SK-N-SH treated with all-trans-retinoic acid at 6 μM for 48 hours (cell line): ENCODE results near the gene DNLZ.
"Not testable (repeated sequence)": the region's sequence is repeated elsewhere in the genome, so short reads cannot be mapped to it uniquely, and the experiment has no call there.

ENCODE experiments used
- ATAC-seq: fragments of 200-7000 bp; cut with Tn5 transposase; 3 replicates; pipeline ENCODE4 v1.9.1; 2020; ENCODE audit warnings: mild to moderate bottlenecking, moderate library complexity
- ARNTL ChIP-seq: fragments of 450-650 bp; formaldehyde crosslinking; IDR thresholded peaks from 2 replicates; pipeline ENCODE4 v1.5.0; 2020; ENCODE audit warnings: low read depth, mild to moderate bottlenecking, moderate library complexity, borderline replicate concordance
- BACH2 ChIP-seq: fragments of 250-450 bp; sonication (Bioruptor Pico); IDR thresholded peaks from 2 replicates; pipeline ENCODE4 v1.9.0; 2021; ENCODE audit warnings: mild to moderate bottlenecking, borderline replicate concordance
- CSDC2 ChIP-seq: fragments of 250-450 bp; sonication (Bioruptor Pico); IDR thresholded peaks from 2 replicates; pipeline ENCODE4 v1.5.0; 2020; ENCODE audit warnings: mild to moderate bottlenecking, moderate library complexity
- CSRNP3 ChIP-seq: fragments of 250-450 bp; sonication (Bioruptor Pico); IDR thresholded peaks from 2 replicates; pipeline ENCODE4 v1.5.1; 2021; ENCODE audit warnings: mild to moderate bottlenecking, moderate library complexity
- ESRRG ChIP-seq: fragments of 250-450 bp; sonication (Bioruptor Pico); IDR thresholded peaks from 2 replicates; pipeline ENCODE4 v1.6.1; 2021; ENCODE audit warnings: mild to moderate bottlenecking
- GLIS3 ChIP-seq: fragments of 250-450 bp; sonication (Bioruptor Pico); IDR thresholded peaks from 2 replicates; pipeline ENCODE4 v1.5.0; 2020; ENCODE audit warnings: mild to moderate bottlenecking, moderate library complexity
- ISL1 ChIP-seq: fragments of 250-450 bp; sonication (Bioruptor Pico); IDR thresholded peaks from 2 replicates; pipeline ENCODE4 v2.1.2; 2022; ENCODE audit warnings: mild to moderate bottlenecking, moderate library complexity
- PATZ1 ChIP-seq: fragments of 250-450 bp; sonication (Bioruptor Pico); IDR thresholded peaks from 2 replicates; pipeline ENCODE4 v1.8.0; 2020; ENCODE audit warnings: mild to moderate bottlenecking, moderate library complexity, borderline replicate concordance
- POU6F1 ChIP-seq: fragments of 250-450 bp; sonication (Bioruptor Pico); IDR thresholded peaks from 2 replicates; pipeline ENCODE4 v1.8.0; 2021; ENCODE audit warnings: low read depth, mild to moderate bottlenecking, moderate library complexity, borderline replicate concordance
- RARB ChIP-seq: fragments of 250-450 bp; sonication (Bioruptor Pico); IDR thresholded peaks from 2 replicates; pipeline ENCODE4 v1.8.0; 2021; ENCODE audit warnings: mild to moderate bottlenecking, moderate library complexity
- TSHZ2 ChIP-seq: fragments of 250-450 bp; sonication (Bioruptor Pico); IDR thresholded peaks from 2 replicates; pipeline ENCODE4 v1.5.0; 2020; ENCODE audit warnings: mild to moderate bottlenecking, moderate library complexity
- ZFP3 ChIP-seq: fragments of 250-450 bp; sonication (Bioruptor Pico); IDR thresholded peaks from 2 replicates; pipeline ENCODE4 v1.5.0; 2020; ENCODE audit warnings: mild to moderate bottlenecking, moderate library complexity
- ZFP30 ChIP-seq: fragments of 450-650 bp; formaldehyde crosslinking; IDR thresholded peaks from 2 replicates; pipeline ENCODE4 v1.5.0; 2022; ENCODE audit warnings: mild to moderate bottlenecking, moderate library complexity
- ZNF70 ChIP-seq: fragments of 450-650 bp; formaldehyde crosslinking; IDR thresholded peaks from 2 replicates; pipeline ENCODE4 v1.5.0; 2020; ENCODE audit warnings: mild to moderate bottlenecking, moderate library complexity
- ZNF8 ChIP-seq: fragments of 450-650 bp; formaldehyde crosslinking; IDR thresholded peaks from 2 replicates; pipeline ENCODE4 v1.5.0; 2020; ENCODE audit warnings: mild to moderate bottlenecking, moderate library complexity

DNLZ gene

GRCh38 chr9:136324501-136325300, 38.8 kb downstream of the DNLZ start:
- no peak for ATAC-seq

GRCh38 chr9:136323371-136323789, 40.2 kb downstream of the DNLZ start:
- ATAC-seq: no peak
- TF ChIP-seq GLIS3 (CRISPR knock-in tag): no peak
- TF ChIP-seq, all 23 proteins: peak for 0

More at GRCh38 chr9:136324501-136325300, 38.8 kb downstream of the DNLZ start:
- TF ChIP-seq ZNF70: no peak
- no peak for TF ChIP-seq CSDC2
- TF ChIP-seq POU6F1 (CRISPR knock-in tag): no peak

- TF ChIP-seq RARB (CRISPR knock-in tag) (no peak), TSHZ2 (CRISPR knock-in tag) (no peak), ISL1 (CRISPR knock-in tag) (no peak)
- no peak for ATAC-seq
Observed at GRCh38 chr9:136322756-136323330, 40.7 kb downstream of the DNLZ start.

- TF ChIP-seq ESRRG (CRISPR knock-in tag) (no peak), ZNF8 (no peak), GLIS3 (CRISPR knock-in tag) (no peak), BACH2 (CRISPR knock-in tag) (no peak), ZFP3 (no peak), CSRNP3 (CRISPR knock-in tag) (no peak), ZFP30 (CRISPR knock-in tag) (no peak), ARNTL (no peak), RARB (CRISPR knock-in tag) (no peak), ISL1 (CRISPR knock-in tag) (no peak), ZNF70 (no peak), POU6F1 (CRISPR knock-in tag) (no peak), PATZ1 (CRISPR knock-in tag) (no peak)
- TF ChIP-seq, all 23 proteins: peak for 0
- no peak for ATAC-seq
Observed at GRCh38 chr9:136321561-136321960, 42.0 kb downstream of the DNLZ start.

GRCh38 chr9:136320972-136321371, 42.6 kb downstream of the DNLZ start:
- not testable (repeated sequence) for ATAC-seq
